Astrocyte of the spinal cord (primary cell): ENCODE data around the gene SLC18A2.

Experiments used
- DNase-seq: peaks from one replicate; pipeline ENCODE4 v3.0.0; 2011; ENCODE audit warnings: low read depth, low spot score
- H3K4me3 ChIP-seq: 2 replicates; pipeline ENCODE4 v1.5.1; 2011; ENCODE audit warnings: low read depth, mild to moderate bottlenecking, low read length, moderate library complexity
- in situ Hi-C: cut with HindIII; loops from 2 replicates; pipeline ENCODE4 v1.10.0; 2017; ENCODE audit warnings: low sequenced_read_pairs
- TF ChIP-seq, protein P1 (sequence below): IDR thresholded peaks from 2 replicates; pipeline ENCODE4 v1.5.1; 2012; ENCODE audit warnings: low read depth, mild to moderate bottlenecking, low read length, inconsistent platforms

The SLC18A2 gene

DNA sequence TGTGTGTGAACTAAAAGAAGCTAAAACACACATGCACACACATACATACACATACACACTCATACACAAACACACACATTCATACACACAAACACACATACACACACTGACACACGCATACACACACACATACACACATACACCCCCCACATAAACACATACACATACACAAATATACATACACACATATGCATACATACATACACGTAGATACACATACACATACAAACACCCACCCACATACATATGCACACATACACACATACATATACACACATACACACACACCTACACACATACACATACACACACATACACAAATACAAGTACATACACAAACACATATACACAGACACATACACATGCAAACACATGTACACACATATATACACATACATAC is 28.0 kb downstream of the SLC18A2 start:
- in situ Hi-C loops: no loop called here
- DNase-seq: no peak
- H3K4me3 ChIP-seq: no peak overlapping the region
- TF ChIP-seq, protein P1, sequence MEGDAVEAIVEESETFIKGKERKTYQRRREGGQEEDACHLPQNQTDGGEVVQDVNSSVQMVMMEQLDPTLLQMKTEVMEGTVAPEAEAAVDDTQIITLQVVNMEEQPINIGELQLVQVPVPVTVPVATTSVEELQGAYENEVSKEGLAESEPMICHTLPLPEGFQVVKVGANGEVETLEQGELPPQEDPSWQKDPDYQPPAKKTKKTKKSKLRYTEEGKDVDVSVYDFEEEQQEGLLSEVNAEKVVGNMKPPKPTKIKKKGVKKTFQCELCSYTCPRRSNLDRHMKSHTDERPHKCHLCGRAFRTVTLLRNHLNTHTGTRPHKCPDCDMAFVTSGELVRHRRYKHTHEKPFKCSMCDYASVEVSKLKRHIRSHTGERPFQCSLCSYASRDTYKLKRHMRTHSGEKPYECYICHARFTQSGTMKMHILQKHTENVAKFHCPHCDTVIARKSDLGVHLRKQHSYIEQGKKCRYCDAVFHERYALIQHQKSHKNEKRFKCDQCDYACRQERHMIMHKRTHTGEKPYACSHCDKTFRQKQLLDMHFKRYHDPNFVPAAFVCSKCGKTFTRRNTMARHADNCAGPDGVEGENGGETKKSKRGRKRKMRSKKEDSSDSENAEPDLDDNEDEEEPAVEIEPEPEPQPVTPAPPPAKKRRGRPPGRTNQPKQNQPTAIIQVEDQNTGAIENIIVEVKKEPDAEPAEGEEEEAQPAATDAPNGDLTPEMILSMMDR: no peak

DNA sequence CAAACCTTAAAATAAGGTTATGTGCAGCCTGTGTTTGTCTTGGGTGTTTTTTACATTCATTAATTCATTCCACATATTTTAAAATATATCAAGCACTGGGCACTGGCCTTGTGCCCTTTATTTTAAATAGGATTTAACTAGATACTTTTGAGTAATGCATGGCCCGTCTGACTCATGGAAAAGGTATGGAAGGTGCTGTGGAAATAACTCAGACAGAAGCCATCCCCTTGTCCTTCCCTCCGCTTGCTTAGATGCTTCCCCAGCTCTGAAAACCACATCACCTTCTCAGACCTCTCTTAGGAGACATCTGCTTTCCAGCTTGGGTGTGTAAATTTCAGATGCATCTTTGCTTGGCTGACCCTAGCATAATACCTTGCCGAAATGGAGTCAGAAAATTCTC is 30.5 kb downstream of the SLC18A2 start:
- no peak overlapping the region for H3K4me3 ChIP-seq
- DNase-seq: peak; percentile 10
- in situ Hi-C loops: no loop called here
- TF ChIP-seq, protein P1: no peak

DNA sequence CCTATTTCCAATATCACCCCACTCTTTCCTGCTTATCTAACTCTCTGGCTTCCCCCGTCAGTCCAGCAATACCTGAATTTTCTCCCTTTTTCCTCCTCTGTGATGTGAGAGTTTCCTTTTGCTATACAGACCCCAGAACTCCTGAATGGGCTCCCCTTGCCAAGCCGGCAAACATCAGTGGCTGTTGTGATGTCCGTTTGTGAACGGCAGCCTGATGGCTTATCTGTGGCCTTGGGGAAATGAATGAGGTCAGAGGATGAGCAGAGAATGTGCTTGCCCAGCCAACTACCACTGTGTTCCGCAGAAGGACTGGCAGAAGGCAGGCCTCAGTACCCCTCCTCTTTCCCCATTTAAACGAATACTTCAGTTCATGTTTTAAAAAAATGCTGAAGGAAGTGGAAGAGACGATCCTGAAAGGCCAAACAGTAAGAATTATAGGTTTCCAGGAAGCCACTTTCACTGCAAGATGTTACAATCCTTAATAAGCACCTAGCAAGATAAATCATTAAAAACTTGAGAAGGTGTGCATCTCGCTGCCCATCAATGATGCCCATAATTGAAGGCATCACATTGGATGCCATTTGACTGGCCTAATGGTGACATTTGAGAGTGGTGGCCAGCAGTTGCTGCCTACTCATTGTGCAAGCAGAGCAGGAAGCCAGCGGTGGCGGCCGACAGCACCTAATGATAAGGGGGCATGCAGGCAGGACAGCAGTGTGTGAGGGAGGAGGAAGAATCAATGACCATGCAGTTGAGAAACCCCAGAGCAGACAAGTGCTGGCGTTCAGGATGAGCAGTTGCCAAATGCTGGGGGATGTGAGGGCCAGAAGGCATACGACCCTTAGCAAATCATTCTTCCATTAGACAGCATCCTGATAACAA is 31.5 kb downstream of the SLC18A2 start:
- TF ChIP-seq, protein P1: no peak
- no peak overlapping the region for H3K4me3 ChIP-seq
- DNase-seq: no peak
- in situ Hi-C loops: no loop called here

DNA sequence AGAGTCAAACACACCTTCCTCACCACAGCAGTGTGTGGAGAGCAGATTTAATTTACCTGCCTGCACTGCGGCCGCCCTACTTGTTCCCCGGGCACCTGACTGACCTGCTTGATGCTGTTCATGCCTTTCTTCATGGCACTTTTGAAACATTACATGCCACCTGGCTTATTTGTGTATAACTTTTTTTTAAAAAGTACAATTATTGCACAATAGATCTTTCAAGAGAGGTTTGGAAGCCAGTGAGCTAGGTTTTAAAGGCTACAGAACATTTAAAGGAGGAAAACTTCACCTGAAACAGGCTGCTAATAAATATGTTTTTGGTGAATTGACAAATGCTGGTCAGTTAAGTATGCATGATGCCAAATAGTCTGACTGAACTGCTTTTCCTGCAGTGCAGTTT is 33.1 kb downstream of the SLC18A2 start:
- in situ Hi-C loops: no loop called here
- no peak for DNase-seq
- TF ChIP-seq, protein P1: no peak
- H3K4me3 ChIP-seq: no peak overlapping the region

DNA sequence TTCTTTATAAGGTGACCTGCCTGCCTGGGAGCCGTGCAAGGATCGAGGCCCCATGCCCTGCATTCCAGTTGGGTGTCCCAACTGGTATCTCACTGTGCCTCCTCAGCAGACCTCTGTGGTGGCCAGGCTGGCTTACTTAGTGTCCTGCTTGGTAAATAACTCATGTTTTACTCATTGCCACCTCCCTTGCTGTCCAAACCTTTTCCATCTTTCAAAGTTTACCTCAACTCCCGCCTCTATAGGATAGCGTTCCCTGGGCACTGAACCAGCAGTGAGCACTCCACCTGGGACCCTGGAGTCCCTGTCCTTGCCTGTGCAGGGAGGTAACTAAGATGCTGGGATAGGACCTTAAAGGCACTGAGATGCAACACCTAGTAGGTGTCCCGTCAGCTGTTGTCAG is 33.6 kb downstream of the SLC18A2 start:
- in situ Hi-C loops: no loop called here
- H3K4me3 ChIP-seq: no peak overlapping the region
- no peak for DNase-seq
- TF ChIP-seq, protein P1: no peak

DNA sequence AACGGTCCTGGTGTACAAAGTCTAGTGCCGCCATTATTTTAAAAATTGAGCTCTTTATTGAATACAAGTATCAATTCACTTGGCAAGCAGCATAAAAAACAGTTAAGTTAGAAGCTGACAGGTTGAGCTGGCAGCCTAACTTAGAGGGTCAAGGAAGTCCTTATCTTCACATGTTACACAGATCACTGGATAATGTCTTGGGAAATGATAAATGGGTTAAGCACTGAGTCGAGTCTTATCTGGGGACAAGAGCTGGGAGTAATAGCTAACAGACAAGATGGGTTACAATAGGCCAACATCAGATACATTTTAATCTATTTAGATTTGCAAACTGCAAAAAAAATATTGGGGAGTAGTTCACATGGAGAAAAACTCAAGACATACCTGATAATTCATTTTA is 34.2 kb downstream of the SLC18A2 start:
- in situ Hi-C loops: no loop called here
- no peak for DNase-seq
- no peak overlapping the region for H3K4me3 ChIP-seq
- TF ChIP-seq, protein P1: no peak
